ENCODE measurements around the gene TCF20. TPM values are rescaled to one million over a fixed set of nuclear protein-coding genes. Genes with fewer than 3 reads are reported as not detected.

The TCF20 gene
- total RNA-seq, 4 donors from 2014 or later = 47.6 to 82.4 (median 68.7) TPM

DNA sequence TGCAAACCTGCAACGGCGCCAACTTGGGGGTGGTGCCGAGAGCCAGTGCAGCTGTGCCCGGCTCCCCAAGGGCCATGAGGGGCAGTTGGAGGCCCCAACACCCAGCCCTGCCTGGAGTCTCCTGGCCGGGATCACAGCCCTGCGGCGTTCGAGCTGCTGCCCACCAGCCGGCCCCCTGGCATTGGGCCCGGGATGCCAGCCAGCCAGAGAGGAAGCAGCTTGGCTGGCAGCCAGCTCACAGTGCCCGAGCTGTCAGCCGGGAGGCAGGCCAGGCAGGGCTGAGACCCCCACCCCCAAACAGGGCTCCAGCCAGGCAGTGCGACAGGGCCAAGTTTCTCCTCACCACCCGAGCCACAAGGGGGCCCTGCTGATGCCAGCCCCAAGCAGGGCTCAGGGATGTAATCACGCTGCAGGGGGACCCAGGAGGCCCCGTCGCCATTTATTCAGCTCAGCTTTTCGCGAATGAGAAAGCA is 26.0 kb upstream of the TCF20 start:
- 12 to 25% methylated on average over 8 to 9 of the region's 19 CpGs for WGBS, 2 donors
- TF ChIP-seq, protein P1, sequence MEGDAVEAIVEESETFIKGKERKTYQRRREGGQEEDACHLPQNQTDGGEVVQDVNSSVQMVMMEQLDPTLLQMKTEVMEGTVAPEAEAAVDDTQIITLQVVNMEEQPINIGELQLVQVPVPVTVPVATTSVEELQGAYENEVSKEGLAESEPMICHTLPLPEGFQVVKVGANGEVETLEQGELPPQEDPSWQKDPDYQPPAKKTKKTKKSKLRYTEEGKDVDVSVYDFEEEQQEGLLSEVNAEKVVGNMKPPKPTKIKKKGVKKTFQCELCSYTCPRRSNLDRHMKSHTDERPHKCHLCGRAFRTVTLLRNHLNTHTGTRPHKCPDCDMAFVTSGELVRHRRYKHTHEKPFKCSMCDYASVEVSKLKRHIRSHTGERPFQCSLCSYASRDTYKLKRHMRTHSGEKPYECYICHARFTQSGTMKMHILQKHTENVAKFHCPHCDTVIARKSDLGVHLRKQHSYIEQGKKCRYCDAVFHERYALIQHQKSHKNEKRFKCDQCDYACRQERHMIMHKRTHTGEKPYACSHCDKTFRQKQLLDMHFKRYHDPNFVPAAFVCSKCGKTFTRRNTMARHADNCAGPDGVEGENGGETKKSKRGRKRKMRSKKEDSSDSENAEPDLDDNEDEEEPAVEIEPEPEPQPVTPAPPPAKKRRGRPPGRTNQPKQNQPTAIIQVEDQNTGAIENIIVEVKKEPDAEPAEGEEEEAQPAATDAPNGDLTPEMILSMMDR (IDR thresholded peaks at IDR 0.05) = peak in 3 of 6 experiments; percentile 34 to 45 (median 34)
- no peak for TF ChIP-seq POLR2A (IDR thresholded peaks at IDR 0.05)
- Histone ChIP-seq H3K27me3 (no peaks in the 10 kb centered on the region), H3K9me3 (no peaks in the 10 kb centered on the region), H3K36me3 (no peaks in the 10 kb centered on the region), H3K4me3 (replicated peaks in 1 of 3) (no peak overlapping the region), H3K4me1 (peaks cover 13 to 38% of the 10 kb centered on the region in 2 donors), H3K27ac (no peak overlapping the region)
- peak; percentile 83 to 90 for DNase-seq
- intact Hi-C loops (cut with DNase I) = no loop called here

DNA sequence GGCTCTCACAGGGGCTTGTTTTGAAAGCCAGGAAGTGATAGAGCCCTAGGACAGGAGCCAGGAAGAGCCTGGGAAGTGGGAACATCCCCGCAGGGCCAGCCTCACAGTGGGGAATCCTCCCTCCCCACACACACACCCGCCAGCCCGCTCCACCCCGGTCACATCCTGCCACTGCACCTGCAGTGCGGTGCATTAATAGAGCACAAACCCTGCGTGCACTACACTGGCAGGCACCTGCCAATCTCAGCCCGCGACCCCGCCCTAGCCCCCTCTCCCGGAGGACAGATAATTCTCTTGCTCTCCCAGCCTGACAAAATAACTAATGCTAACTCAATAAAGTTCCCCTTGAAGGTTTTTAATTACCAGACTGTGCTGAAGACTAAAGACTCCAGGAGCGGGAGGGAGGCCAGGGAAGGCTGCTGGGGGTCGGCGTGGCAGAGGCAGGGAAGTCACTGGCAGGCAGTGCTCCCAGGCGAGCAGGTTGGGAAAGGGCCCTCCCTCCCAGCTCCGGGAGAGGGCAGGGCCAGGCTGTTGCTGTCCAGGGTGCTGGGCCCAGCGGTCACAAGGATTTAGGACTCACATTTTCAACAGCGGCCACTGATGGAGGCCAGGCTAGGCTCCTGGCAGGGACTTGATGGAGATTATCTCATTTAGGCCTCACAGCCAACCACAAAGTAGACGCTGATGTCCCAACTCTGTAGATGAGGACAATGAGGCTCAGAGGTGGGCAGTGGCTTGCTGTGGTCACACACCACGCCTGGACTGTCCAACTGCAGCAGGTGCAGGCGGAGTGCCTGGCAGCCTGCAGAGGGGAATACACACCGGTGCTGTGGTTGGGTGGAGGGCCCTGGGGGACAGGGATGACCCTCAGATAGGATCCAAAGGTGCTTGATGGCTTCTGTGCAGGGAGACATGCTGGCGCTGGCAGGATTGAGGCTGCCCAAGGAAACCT is 23.9 kb upstream of the TCF20 start:
- peaks cover 13 to 22% of the 10 kb centered on the region in 2 donors for H3K4me1 ChIP-seq
- DNase-seq = peak; percentile 65 to 77
- intact Hi-C loops (cut with DNase I) = no loop called here
- TF ChIP-seq POLR2A (IDR thresholded peaks at IDR 0.05) = no peak
- TF ChIP-seq, protein P1 (IDR thresholded peaks at IDR 0.05) = no peak
- no peaks in the 10 kb centered on the region for H3K27me3 ChIP-seq
- WGBS, 2 donors = 50 to 52% methylated on average over 17 to 19 of the region's 22 CpGs
- H3K4me3 ChIP-seq (replicated peaks in 1 of 3) = no peak overlapping the region
- H3K36me3 ChIP-seq = no peaks in the 10 kb centered on the region
- no peaks in the 10 kb centered on the region for H3K9me3 ChIP-seq
- H3K27ac ChIP-seq = no peak overlapping the region

DNA sequence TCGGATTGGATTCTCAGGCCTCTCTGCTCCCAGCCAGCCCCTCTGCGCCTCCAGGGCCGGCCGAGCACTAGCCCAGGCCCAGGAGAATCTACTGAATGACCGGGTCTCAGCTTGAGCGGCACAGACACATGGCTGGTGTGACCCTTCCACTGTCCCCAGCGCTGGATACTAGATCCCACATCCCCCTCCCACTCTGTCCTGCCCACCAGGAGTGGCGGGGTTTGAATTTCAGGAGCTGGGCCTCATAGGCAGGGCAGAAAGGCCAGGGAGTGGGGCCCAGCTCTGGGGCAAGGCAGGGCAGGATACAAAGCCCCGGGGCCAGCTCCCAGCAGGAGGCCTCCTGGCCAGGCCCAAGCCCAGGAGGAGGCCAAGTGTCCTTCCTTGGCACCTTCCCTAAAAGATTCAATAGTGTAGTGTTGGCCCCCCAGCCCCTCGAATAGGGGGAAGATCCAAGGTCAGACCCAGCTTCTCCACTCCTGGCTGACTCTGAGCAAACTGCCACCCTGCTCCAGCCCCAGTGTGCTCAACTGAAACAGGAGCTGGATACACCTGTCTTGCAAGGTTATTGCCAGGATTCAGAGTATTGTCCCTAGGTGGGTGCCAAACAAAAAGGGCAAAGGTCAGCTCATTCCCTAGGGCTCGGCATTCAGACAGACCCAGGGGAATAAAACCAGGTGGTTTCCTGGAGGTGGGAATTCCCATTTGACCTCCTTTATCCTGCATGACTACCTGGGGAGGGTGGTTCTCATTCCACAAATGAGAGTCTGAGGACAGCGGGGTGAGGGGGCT is 22.5 kb upstream of the TCF20 start:
- H3K27me3 ChIP-seq = no peaks in the 10 kb centered on the region
- no peak for DNase-seq
- H3K36me3 ChIP-seq = no peaks in the 10 kb centered on the region
- 40 to 61% methylated on average over 2 to 6 of the region's 12 CpGs for WGBS, 2 donors
- intact Hi-C loops (cut with DNase I) = no loop called here
- peaks cover 13 to 22% of the 10 kb centered on the region in 2 donors for H3K4me1 ChIP-seq
- H3K9me3 ChIP-seq = no peaks in the 10 kb centered on the region
- H3K27ac ChIP-seq = no peak overlapping the region
- no peak for TF ChIP-seq POLR2A (IDR thresholded peaks at IDR 0.05)
- TF ChIP-seq, protein P1 (IDR thresholded peaks at IDR 0.05) = no peak
- no peak overlapping the region for H3K4me3 ChIP-seq (replicated peaks in 1 of 3)

DNA sequence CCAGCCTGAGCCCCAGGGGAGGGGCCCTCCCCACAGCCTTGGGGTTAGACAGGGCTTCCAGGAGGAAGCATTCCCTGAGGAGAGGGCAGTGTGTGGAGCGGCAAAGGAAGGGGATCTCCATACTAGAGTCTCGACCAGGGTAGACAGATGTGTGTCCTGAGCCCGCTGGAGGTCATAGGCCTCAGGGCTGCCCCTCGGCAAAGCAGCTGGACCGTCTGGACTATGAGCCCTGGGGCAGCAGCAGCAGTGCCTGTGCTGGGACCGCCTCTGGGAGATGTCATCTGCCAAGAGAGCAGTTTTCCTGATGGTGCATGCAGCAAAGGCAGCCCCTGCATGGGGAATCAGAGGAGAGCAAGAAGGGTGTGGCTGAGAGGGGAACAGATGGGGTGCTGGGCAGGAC is 20.8 kb upstream of the TCF20 start:
- H3K27ac ChIP-seq = no peak overlapping the region
- H3K27me3 ChIP-seq = no peaks in the 10 kb centered on the region
- H3K36me3 ChIP-seq = no peaks in the 10 kb centered on the region
- intact Hi-C loops (cut with DNase I) = no loop called here
- WGBS, 2 donors = 90 to 91% methylated on average over 6 of the region's 6 CpGs
- H3K4me3 ChIP-seq (replicated peaks in 1 of 3) = no peak overlapping the region
- peaks cover 6 to 14% of the 10 kb centered on the region in 2 donors for H3K4me1 ChIP-seq
- no peaks in the 10 kb centered on the region for H3K9me3 ChIP-seq
- DNase-seq = no peak
- TF ChIP-seq, protein P1 (IDR thresholded peaks at IDR 0.05) = no peak
- no peak for TF ChIP-seq POLR2A (IDR thresholded peaks at IDR 0.05)
